ENCODE data around the gene CFAP74. TPM values are rescaled to one million over a fixed set of nuclear protein-coding genes. Genes with fewer than 3 reads are reported as not detected.

CFAP74 gene, protein sequence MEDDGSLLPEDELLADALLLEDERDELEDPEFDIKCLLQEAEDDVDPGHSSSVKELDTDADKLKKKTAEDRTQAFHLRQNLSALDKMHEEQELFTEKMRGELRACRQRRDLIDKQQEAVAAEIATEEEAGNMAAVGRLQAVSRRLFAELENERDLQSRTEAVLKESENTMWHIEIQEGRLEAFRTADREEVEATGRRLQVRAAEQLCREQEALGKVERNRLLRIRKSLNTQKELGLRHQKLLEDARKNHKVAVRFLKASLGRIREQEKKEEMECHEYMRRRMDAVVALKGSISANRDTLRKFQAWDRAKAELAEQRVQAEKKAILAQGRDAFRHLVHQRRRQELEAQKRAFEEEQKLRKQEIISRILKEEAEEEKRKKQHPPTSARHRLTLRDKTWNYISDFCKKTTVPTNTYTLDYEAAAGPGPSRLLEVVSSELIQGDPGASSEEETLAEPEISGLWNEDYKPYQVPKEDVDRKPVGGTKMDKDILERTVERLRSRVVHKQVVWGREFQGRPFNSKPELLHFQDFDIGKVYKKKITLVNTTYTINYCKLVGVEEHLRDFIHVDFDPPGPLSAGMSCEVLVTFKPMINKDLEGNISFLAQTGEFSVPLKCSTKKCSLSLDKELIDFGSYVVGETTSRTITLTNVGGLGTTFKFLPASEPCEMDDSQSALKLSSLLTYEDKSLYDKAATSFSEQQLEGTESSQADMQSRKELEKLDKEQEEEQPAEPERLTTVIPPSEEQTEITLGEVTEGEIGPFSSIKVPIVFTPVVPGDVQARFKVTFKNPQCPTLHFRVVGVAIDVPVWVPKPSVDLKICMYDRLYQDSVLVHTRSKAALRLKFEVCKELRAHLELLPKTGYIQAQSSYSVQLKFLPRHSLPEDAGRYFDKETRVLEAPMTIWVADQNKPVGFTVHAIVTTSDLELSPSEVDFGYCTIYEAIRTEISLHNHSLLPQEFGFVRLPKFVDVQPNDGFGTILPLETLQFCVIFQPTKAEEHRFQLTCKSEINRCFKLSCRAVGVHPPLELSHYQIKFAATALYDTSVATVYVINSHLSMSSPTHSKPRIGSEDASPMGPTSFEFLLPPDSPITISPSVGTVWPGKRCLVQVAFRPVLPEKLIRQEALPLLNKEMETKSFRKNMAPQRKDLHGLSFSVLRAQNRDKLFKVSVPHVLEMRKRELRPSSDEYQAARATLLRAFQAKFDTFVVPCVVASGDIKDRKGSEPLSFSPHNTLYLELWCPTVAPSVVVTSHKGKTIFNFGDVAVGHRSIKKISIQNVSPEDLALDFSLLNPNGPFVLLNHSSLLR (N-terminal part only)
- total RNA-seq (under 1 TPM in 2 of 9 donors, not detected in 7; 0.07 to 0.33 TPM), polyA plus RNA-seq (under 1 TPM in 1 of 2 donors, not detected in 1; 0.03 TPM)
- long read RNA-seq, donor 1, result 0 reads
- long read RNA-seq, donor 2, result 0 reads
- long read RNA-seq, donor 3, result 0 reads

DNA sequence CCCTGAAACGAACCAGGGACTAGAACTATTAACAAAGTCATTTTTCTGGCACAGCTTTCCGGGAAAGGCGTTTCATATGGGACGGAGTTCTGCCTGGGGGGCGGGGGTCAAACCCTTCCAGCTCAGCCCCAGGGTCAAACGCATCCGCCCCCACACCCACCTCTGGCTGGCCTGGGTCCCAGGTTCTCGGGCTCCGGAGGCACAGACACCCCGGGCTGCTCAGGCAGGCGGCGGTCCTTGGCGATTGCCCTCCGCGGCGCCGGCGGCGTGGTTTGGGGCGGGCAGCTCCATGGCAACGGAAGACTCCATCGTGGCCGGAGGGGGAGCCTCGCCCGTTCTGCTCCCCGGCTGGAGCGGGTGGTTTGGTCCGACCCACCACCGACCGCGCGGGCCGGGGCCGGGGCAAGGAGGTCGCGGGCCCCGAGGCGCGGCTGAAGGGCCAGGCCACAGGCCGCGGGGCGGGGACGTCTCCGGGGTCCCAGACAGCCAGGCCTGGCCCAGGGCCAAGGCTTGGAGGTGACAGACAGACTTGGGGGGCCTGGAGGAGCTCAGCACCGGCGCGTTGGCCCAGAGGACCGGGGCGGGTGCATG, at the start of gene CFAP74:
TSS of gene CFAP74 (minus strand) at position 246 of the 591 bp plus-strand sequence. CDS start 12,830 bp downstream, outside the sequence.
- intact Hi-C loops (cut with DNase I), result no loop called here
- Histone ChIP-seq H3K9me3 (no peaks in the 10 kb centered on the region), H3K27ac (no peak within 1 kb of the TSS), H3K4me1 (peaks cover 0 to 8% (median 0%) of the 10 kb centered on the region in 12 donors), H3K27me3 (peaks cover 3 to 54% (median 35%) of the 10 kb centered on the region in 9 donors), H3K4me3 (peak within 1 kb of the TSS in 5 of 12 donors; percentile 6 to 23 (median 12)), H3K36me3 (no peaks in the 10 kb centered on the region)
- DNase-seq (peak in 1 of 5 donors; percentile 38), ATAC-seq (peak in 1 of 4 donors; percentile 51)
- WGBS, 4 donors, result 5 to 6% (median 6%) methylated on average over 25 to 49 of the region's 49 CpGs
- no peak for TF ChIP-seq POLR2A (IDR thresholded peaks at IDR 0.05)
- TF ChIP-seq, protein P1, sequence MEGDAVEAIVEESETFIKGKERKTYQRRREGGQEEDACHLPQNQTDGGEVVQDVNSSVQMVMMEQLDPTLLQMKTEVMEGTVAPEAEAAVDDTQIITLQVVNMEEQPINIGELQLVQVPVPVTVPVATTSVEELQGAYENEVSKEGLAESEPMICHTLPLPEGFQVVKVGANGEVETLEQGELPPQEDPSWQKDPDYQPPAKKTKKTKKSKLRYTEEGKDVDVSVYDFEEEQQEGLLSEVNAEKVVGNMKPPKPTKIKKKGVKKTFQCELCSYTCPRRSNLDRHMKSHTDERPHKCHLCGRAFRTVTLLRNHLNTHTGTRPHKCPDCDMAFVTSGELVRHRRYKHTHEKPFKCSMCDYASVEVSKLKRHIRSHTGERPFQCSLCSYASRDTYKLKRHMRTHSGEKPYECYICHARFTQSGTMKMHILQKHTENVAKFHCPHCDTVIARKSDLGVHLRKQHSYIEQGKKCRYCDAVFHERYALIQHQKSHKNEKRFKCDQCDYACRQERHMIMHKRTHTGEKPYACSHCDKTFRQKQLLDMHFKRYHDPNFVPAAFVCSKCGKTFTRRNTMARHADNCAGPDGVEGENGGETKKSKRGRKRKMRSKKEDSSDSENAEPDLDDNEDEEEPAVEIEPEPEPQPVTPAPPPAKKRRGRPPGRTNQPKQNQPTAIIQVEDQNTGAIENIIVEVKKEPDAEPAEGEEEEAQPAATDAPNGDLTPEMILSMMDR (IDR thresholded peaks at IDR 0.05), result no peak

DNA sequence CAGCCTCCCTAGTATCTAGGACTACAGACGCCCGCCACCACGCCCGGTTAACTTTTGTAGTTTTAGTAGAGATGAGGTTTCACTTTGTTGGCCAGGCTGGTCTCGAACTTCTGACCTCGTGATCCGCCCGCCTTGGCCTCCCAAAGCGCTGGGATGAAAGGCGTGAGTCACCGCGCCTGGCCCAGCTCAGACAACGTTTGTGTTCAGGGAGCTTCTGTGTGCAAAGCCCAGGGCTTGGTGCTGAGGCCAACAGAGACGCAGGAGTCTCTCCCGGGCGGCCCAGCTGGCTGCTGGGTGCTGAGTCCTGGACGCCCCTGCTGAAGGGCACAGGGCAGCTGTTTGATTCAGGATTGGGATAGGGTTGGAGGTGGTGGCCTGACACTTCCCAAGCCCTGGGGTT, 49.6 kb upstream of the CFAP74 start:
- peaks cover 11 to 39% (median 24%) of the 10 kb centered on the region in 9 donors for H3K27me3 ChIP-seq
- 84 to 92% (median 90%) methylated on average over 8 to 17 of the region's 17 CpGs for WGBS, 4 donors
- peaks cover 0 to 3% (median 0%) of the 10 kb centered on the region in 9 donors for H3K36me3 ChIP-seq
- no peaks in the 10 kb centered on the region for H3K9me3 ChIP-seq
- H3K4me3 ChIP-seq, result no peak overlapping the region
- TF ChIP-seq POLR2A (IDR thresholded peaks at IDR 0.05), result no peak
- TF ChIP-seq, protein P1 (IDR thresholded peaks at IDR 0.05), result no peak
- intact Hi-C loops (cut with DNase I), result no loop called here
- DNase-seq (peak in 1 of 5 donors; percentile 15), ATAC-seq (no peak)
- H3K4me1 ChIP-seq, result peaks cover 0 to 22% (median 5%) of the 10 kb centered on the region in 12 donors
- H3K27ac ChIP-seq, result no peak overlapping the region

DNA sequence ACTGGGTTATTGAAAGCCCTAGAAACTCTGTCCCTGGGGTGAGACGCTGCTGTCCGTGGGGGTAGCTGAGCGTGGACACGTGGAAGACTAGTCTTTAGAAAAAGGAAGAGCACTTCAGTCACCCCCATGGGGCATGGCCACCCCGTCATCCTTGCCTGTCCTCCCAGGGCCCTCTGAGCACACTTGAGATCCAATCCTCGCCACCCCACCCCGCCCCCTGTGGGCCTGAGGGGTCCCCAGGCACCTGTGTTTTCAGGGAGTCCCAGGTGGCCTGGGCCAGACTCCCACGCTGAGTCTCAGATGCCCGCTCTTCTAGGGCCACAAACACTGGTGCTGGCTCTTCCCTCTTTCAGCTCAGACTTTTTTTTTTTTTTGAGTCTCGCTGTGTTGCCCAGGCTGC, 49.2 kb upstream of the CFAP74 start:
- no peak for ATAC-seq
- 79 to 90% (median 86%) methylated on average over 10 of the region's 10 CpGs for WGBS, 4 donors

More for the DNA sequence above, 49.2 kb upstream of the CFAP74 start:
- intact Hi-C loops (cut with DNase I), result no loop called here
- Histone ChIP-seq H3K9me3 (no peaks in the 10 kb centered on the region), H3K4me1 (peaks cover 0 to 22% (median 5%) of the 10 kb centered on the region in 12 donors), H3K4me3 (no peak overlapping the region), H3K36me3 (peaks cover 0 to 3% (median 0%) of the 10 kb centered on the region in 9 donors), H3K27ac (no peak overlapping the region), H3K27me3 (peaks cover 11 to 43% (median 26%) of the 10 kb centered on the region in 9 donors)
- TF ChIP-seq, protein P1 (IDR thresholded peaks at IDR 0.05), result no peak
- TF ChIP-seq POLR2A (IDR thresholded peaks at IDR 0.05), result no peak
- peak in 1 of 5 donors; percentile 18 for DNase-seq

Data from heart left ventricle (tissue), 16 donors.